ENCODE data around the gene COQ8B.

The COQ8B gene

GRCh38 chr19:40717880-40718773, 1.4 kb upstream of the COQ8B start:
- DNase-seq (ENCODE audit: low read depth, low spot score), result no peak

- no peak for DNase-seq (ENCODE audit: low read depth, low spot score)
Observed at GRCh38 chr19:40717325-40717879, 716 bp upstream of the COQ8B start.

- DNase-seq (ENCODE audit: low read depth, low spot score), result no peak
Observed at GRCh38 chr19:40716031-40716481, 630 bp downstream of the COQ8B start.

GRCh38 chr19:40714441-40715299, 2.0 kb downstream of the COQ8B start:
- no peak for DNase-seq (ENCODE audit: low read depth, low spot score)

- no peak for DNase-seq (ENCODE audit: low read depth, low spot score)
Observed at GRCh38 chr19:40713939-40714338, 2.7 kb downstream of the COQ8B start.

DNA sequence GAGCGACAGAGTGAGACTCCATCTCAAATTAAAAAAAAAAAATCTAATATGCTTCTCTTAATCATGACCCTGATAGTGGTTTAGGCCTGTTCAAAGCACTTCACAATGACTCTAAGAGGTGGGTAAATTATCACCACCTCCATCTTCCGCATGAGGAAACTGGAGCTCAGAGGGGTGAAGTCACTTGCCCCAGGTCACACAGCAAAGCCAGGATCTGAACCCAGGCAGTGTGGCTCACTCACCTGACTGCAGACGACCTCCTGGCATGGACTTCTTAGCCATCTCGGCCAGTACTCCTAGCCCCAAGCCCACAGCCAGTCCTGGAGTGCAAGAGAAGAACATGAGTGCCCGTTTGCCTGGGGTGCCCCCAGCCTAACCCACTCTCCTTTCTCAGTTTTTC, 6.9 kb downstream of the COQ8B start:
- DNase-seq (ENCODE audit: low read depth, low spot score), result no peak

DNA sequence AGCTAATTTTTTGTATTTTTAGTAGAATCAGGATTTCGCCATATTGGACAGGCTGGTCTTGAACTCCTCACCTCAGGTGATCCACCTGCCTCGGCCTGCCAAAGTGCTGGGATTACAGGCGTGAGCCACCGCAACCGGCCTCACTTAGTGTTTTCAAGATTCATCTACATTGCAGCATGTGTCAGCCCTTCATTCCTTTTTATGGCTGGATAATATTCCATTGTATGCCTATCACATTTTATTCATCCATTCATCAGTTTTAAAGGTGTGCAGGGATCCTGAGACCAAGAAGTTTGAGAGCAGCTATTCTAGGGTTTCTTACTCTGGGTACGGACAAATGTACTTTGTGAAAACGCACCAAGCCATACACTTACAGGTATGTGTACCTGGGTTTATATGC, 9.1 kb downstream of the COQ8B start:
- DNase-seq (ENCODE audit: low read depth, low spot score), result no peak

GRCh38 chr19:40705950-40706619, 10.6 kb downstream of the COQ8B start:
- no peak for DNase-seq (ENCODE audit: low read depth, low spot score)

DNA sequence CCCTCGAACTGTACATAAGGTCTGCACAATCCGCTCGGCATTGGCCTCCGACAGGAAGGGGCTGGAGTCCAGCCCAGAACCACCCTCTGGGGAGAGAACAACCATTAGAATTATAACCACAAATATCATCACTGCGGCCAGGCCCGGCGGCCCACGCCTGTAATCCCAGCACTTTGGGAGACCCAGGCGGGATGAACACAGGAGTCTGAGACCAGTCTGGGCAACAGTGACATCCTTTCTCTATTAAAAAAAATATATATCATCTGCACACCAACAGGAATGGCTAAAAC, 11.4 kb downstream of the COQ8B start:
- no peak for DNase-seq (ENCODE audit: low read depth, low spot score)

GRCh38 chr19:40704491-40705361, 12.0 kb downstream of the COQ8B start:
- DNase-seq (ENCODE audit: low read depth, low spot score), result no peak

GRCh38 chr19:40703029-40703755, 13.5 kb downstream of the COQ8B start:
- no peak for DNase-seq (ENCODE audit: low read depth, low spot score)

- DNase-seq (ENCODE audit: low read depth, low spot score), result no peak
Observed at GRCh38 chr19:40702337-40703012, 14.2 kb downstream of the COQ8B start.

DNA sequence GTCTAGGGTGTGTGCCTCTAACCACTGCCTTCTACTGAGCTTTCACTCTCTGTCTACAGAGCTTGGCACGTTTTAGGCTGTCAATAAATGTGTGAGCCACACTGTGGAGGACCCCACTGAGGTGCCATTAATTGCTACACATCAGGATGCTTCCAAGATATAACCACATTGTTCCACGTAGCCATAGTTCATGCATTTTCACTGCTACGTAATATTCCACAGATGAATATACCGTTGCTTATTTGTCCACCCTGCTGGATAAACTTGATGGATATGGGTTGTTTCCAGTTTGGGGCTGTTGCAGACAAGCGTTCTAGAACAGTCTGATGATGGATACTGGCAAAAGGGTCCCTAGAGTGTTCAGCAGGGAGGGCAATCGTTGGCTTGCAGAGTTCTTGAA, 14.9 kb downstream of the COQ8B start:
- no peak for DNase-seq (ENCODE audit: low read depth, low spot score)

- DNase-seq (ENCODE audit: low read depth, low spot score), result no peak
Observed at GRCh38 chr19:40700083-40700482, 16.6 kb downstream of the COQ8B start.

DNA sequence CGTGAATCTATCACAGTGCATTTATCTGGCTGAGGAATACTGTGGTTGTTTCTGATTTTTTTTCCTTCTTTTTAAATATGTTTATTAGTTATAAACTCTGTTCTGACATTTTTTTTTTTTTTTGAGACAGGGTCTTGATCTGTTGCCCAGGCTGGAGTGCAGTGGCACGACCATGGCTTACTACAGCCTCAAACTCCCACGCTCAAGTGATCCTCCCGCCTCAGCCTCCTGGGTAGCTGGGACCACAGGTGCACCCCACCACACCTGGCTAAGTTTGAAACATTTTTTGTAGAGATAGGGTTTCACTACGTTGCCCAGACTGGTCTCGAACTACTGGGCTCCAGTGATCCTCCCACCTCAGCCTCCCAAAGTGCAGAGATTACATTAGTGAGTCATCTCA, 19.7 kb downstream of the COQ8B start:
- DNase-seq (ENCODE audit: low read depth, low spot score), result no peak

DNA sequence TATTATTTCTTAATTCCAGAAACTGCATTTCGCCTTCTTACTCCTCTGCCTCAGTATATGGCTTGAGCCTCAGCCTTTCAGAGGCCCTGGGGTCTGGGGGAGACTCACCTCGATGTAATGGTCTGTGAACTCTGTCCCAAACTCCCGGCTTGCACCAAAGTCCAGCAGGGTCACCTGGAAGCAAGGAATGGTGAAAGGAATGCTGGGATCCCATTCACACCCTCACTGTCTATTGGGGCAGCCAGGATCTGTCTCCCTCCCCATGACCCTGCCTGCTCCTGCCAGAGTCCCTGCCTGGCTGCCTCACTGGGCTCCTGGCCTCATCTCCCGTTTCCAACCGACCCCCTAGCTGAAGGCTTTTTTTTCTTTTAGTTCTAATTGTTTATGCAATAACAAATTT, 20.8 kb downstream of the COQ8B start:
- no peak for DNase-seq (ENCODE audit: low read depth, low spot score)

- DNase-seq (ENCODE audit: low read depth, low spot score), result no peak
Observed at GRCh38 chr19:40693896-40694295, 22.8 kb downstream of the COQ8B start.

DNA sequence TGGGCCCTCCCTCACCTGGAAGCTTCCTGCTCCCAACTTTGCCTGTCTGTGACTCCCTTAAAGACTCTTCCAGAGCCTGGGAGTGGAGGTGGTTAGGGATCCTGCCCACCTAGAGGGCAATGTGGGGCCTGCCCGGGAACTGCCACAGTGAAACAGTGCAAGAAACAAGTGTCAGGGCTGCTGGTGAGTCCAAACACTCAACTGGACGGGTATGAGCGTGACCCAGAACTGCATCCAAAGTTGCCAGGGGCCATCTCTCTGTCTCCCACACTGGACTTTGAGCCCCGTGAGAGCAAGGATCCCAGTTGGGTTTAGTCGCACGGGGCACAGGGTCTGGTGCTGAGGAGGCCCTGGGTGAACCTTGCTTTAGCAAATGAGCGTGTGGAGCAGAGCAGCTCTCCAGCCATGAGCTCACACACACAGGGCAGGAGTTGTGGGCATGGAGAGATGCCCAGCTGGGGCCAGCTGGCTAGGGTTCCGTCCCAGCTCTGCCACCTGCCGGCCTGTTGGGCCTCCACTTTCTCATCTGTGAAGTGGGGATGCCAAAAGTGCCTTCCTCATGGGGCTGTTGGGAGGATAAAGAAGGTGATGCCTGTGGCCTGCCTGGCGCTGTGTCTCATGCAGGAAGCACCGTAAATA, 23.4 kb downstream of the COQ8B start:
- no peak for DNase-seq (ENCODE audit: low read depth, low spot score)

- no peak for DNase-seq (ENCODE audit: low read depth, low spot score)
Observed at GRCh38 chr19:40692212-40692551, 24.5 kb downstream of the COQ8B start.
